HG03066 (cell line): Measurements from ENCODE around the gene USP12.
"Not testable (repeated sequence)": the region's sequence is repeated elsewhere in the genome, so short reads cannot be mapped to it uniquely, and the experiment has no call there.

Experiments
- ATAC-seq: cut with Tn5 transposase; IDR thresholded peaks from one replicate; pipeline ENCODE4 v1.9.1; 2021; ENCODE audit warnings: low read depth; ENCODE audit not compliant: unreplicated experiment

Gene USP12

DNA sequence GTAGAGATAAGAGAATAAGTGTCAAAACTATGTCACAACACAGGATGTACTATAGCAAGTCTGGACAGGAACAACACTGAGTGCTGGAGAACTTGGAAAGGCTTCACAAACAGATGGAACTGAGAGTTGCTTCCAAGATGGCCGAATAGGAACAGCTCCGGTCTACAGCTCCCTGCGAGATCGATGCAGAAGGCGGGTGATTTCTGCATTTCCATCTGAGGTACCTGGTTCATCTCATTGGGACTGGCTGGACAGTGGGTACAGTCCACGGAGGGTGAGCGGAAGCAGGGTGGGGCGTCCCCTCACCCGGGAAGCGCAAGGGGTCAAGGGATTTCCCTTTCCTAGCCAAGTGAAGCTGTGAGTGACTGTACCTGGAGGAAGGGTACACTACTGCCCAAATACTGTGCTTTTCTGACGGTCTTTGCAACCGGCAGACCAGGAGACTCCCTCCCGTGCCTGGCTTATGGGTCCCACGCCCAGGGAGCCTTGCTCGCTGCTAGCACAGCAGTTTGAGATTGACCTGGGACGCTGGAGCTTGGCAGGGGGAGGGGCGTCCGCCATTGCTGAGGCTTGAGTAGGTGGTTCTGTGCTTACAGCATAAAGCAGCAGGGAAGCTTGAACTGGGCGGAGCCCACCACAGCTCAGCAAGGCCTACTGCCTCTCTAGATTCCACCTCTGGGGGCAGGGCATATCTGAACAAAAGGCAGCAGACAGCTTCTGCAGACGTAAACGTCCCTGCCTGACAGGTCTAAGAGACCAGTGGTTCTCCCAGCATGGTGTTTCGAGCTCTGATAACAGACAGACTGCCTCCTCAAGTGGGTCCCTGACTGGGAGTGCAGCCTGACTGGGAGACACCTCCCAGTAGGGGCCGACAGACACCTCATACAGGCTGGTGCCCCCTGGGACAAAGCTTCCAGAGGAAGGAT is 46.0 kb downstream of the USP12 start:
- ATAC-seq: no peak

DNA sequence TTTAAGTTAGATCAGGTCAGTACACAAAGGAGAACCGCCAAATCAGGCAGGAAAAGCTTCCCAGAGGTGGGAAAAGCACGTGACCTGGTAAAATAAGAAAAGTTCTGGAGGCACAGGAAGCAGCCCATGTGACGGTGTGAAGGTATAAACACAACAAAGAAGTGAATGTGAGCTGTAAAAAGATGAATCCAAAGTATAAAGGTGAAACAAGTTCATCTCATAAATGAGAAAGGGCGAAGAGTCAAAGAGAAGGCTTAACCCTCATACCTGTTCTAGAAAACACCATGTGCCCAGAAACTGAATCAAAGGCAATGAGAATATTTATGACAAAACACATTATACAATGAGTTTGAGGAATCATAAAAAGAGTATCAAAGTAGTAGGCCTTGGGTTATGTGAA is 47.0 kb downstream of the USP12 start:
- ATAC-seq: no peak

DNA sequence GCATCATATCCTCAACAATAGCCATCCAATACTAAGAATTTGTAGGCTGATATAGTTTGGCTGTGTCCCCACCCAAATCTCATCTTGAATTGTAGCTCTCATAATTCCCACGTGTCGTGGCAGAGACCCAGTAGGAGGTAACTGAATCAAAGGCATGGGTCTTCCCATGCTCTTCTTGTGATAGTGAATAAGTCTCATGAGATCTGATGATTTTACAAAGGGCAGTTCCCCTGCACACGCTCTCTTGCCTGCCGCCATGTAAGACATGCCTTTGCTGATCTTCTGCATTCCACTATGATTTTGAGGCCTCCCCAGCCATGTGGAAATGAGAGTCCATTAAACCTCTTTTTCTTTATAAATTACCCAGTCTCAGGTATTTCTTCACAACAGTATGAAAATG is 48.2 kb downstream of the USP12 start:
- ATAC-seq: not testable (repeated sequence)

DNA sequence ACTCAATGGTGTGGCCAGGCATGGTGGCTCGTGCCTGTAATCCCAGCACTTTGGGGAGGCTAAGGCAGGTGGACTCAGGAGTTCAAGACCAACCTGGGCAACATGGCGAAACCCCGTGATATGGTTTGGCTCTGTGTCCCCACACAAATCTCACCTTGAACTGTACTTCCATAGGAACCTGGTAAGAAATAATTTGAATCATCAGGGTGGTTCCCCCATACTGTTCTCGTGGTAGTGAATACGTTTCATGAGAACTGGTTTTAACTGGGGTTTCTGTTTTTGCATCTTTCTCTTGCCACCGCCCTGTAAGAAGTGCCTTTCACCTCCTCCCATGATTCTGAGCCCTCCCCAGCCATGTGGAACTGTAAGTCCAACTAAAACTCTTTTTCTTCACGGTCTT is 49.6 kb downstream of the USP12 start:
- ATAC-seq: no peak

DNA sequence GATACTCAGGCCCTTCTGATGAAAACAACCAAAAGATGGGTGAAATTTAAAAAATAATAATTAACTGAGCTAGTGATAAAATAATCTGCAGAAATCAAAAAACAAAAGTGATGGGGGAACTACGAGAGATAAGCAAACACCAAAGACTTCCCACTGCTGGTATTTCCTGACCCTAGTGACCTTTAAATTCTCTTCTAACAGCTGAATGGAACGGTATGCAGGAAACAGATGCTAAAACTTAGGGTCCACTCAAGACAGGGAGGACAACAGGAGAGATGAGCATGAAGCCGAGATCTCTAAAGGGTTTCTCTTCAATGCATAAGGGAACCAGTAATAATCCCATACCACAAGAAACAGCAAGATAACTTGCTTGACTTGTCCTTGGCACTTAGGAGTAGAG is 50.8 kb downstream of the USP12 start:
- no peak for ATAC-seq

DNA sequence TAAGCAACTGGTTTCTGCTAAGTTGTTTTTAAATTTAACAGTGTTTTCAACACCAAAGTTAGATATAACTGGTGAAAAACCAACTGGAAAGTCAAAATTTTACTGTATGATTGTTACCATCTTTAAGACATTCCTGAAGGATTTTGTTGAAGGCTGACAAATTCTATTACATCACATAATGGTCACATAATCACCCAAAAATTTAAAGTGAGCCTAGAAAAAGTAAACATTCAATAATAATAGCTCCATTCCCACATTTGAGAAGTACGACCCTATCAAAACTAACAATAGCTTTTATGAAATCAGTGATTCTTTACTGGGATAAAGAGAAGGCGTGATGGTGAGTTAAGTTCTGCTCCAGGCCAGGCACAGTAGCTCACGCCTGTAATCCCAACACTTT is 51.6 kb downstream of the USP12 start:
- no peak for ATAC-seq

DNA sequence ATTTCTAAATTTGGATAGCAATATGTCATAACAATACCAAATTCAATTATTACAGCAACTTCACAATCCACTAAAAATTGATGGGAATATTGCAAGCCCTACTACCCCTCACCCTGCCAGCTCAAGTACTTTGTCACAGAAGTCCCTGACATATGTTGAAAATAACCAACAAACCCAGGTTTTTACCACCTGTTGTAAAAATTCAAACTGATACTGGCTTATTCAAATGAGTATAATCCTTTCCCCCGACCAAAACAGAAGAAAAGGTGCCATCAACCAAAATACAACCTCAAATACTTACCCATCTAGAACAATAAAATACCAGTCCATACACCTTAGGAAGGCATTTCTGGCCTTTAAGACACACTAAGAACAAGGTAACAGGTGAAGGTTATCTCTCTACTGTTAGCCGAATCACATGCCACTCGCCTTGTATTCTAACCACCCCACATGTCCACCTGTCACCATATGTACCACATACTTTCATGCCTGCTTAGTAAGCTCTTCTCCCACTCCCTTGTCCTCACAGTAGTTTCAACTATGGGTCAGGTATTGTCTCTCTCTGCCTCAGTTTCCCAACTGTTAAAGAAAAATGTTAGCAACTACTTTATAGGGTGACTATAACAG is 53.1 kb downstream of the USP12 start:
- ATAC-seq: no peak

DNA sequence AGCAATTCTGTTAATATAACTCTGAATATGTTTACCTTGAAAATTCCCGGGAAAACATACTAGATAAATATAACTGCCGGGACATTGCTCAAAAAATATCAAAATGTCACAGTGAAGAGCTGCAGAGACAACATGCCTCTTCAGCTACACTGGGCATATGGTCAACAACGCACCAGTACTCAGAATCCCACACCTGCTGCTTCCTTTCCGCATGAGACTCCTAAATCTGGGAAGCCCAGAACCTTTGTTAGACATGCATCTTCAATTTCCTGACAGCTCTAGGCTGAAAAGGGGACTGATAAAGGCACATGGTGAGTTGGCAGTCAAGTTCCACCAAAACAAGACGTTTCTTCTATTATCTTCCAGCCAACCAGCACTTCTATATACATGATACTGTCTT is 53.7 kb downstream of the USP12 start:
- ATAC-seq: no peak

DNA sequence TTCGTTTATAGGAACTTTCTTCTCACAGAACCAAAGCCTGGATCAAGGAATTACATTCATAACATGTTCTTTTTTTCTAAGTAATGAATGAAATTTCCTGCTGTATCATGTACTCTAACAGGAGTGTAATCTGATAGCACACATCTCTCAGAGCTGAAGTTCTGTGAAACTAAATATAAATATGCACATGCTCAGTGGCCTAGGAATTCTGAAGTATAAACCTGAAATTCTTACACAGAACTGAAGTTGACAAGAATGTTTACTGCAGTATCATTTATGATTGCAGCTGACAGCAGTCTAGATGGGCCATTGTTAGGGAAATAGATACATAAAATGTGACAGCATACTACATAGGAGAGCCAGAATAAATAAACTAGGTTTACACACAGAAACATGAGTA is 54.5 kb downstream of the USP12 start:
- ATAC-seq: no peak

DNA sequence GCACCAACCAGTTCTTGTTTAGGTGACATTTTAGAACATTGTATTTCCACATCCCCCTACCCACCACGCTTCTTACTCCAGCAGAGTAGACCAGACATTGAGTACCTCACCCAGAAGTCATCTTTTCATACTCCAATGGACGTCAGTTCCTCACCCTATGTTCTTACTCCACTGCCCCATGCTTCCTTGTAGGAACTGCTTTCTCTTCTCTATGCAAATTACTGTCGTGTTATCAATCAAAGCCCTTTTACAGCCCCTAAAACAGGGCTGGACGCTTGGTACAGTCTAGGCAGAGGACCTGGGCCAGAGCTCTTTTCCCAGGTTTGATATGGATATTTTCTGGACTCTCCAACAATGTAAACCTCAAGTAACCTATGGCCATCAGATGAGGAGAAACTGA is 58.2 kb downstream of the USP12 start:
- ATAC-seq: no peak

DNA sequence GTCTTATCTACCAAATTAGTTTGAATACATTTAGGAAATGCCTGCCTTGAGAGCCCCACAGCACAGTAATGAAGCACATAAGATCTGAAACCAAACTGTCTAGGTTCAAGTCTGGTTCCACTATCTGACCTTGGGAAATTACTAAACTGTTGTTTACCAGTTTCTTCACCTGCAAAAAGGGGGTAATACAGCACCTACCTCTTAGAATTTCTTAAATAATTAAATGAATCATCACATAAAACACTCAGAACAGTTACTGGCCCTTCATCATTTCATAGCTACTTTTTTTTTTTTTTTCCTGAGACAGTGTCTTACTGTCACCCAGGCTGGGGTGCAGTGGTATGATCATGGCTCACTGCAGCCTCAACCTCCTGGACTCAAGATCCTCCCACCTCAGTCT is 59.6 kb downstream of the USP12 start:
- no peak for ATAC-seq

DNA sequence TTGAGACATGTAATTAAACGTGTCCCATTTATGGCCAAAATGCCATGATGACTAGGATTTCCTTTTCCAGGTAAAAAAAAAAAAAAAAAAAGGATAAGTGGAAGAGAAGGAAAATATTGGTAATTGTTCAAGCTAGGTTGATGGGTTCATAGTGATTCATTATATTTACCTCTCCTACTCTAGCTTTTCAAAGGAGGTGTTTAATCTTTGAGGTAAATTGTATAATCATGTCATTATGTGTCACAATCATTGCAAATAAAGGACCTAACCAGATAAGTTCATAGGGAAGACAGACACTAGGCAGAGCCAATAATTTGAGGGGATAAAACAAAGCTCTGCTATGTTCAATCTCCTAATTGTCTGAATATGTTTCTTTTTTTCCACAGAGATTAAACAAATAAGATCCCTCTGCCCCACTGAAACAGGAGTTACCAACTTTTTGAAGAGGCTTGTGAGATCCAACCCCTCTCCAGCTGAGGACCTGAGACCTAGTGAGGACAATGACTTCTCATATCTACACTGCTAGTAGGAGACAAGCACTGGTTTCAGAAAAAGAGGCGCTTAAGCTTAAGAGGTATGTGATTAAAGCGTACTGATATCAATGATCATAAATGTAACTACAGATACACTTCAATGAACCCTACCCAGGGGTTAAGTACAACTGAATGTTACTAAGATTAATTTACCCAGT is 61.4 kb downstream of the USP12 start:
- ATAC-seq: no peak

DNA sequence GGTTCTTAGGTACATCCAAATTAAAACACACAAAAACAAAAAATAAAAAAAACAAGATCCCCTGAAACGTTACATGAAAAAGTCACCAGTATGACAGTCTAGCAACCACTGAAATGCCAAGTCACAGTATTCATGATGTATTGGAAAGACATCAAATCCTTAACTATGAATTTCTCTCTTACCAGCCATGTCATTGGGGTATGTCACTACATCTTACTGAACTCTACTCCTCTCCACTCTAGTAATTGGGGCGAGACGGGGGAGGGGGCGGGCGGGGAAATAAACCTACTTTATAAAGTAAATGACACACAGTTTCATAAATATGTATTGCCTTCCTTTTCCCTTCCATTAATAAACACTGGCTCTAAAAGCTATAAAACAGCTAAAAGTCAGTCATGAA is 65.5 kb downstream of the USP12 start:
- ATAC-seq: no peak

DNA sequence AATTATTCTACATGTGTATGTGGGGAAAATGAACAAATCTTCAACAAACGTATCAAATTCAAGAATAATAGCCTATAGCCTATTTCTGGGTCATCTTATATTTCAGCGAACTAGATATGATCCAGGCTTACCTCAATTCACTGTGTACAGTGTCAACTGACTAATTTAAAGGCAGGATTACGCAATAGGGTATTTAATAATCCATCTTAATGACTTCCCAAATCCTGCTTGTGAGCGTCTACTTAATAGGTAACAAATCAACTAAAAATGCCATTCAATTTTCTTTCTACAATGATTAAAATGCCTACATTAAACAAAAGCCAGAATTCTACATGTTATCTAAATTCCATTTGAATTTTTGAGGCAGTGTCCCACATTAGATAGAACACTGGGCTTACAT is 67.0 kb downstream of the USP12 start:
- no peak for ATAC-seq

DNA sequence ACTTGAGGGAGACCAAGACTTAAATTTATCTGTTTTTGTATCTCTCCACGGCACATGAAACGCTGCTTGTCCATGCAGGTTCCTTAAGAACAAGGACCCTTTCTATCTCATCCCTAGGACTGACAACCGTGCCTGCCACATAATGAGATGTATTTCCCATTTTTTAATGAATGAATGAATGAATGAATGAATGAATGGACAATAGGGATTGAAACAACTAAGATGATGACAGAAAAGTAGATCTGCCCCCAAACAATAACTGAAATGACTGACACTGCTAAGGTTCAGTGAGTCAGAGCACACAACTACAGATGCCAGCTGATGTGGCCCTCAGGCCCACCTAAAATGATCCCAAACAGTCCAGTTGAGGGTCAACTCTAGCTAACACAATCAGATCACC is 69.8 kb downstream of the USP12 start:
- no peak for ATAC-seq

DNA sequence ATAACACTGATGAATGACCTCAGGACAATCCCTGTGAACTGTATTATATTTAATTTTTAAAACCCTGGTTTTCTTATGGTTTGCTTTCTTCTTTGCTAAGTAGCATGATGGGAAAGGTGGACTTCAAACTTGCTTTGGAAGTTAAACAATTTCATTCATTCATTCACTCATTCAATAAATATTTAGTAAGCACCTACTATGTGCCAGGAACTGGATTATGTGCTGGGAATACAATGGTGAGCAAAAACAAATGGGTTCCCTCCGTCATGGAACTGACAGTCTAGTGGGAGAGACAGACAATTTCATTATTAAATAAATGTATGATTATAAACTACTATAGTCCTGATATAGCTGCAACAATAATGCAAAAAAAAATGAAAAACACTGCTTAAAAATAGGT is 70.3 kb downstream of the USP12 start:
- no peak for ATAC-seq

DNA sequence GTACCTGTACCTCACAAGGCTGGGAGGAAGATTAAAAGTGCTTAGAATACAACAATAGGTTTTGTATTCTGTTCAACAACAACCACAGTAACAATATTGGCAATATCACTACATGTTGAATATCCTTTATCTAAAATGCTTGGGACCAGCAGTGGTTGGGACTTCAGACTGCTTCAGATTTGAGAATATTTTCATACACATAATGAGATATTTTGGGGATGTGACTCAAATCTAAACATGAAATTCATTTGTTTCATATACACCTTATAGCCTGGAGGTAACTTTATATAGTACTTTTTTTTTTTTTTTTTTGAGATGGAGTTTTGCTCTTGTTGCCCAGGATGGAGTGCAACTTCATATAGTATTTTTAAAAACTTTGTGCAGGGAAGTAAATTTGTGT is 73.9 kb downstream of the USP12 start:
- no peak for ATAC-seq

DNA sequence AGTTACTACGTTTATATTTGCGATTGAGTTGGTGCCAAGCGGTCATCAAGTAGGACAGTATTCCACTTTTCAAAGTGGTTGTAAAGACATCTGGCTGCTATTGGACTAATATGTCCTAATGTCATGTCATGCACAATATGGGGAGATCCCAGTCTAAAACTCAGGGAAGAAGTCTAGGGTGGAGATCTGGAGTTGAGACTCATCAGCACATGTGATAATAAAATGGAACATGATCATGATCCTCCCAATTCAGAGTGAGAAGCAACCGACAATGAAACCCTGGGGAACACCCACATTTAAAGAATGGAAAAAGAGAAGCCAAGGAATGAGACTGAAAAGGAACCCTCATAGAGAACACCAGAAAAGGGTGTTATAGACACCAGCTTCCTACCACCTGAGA is 80.2 kb downstream of the USP12 start:
- ATAC-seq: no peak

DNA sequence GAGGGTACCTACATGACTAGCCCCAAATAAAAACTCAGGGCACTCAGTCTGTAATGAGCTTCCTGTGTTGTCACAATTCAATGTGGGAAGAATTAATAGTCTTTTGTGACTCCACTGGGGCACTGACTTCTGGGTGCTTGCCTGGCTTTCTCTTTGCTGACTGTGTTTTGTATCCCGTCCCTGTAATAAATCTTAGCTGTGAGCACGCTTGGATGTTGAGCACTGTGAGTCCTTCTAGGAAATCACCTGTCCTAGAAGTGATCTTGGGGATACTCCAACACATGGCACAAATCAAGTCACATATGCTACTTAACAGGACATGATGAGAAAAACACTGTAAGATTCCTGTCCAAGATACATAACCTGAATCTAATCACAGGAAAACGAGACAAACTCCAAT is 83.0 kb downstream of the USP12 start:
- no peak for ATAC-seq

DNA sequence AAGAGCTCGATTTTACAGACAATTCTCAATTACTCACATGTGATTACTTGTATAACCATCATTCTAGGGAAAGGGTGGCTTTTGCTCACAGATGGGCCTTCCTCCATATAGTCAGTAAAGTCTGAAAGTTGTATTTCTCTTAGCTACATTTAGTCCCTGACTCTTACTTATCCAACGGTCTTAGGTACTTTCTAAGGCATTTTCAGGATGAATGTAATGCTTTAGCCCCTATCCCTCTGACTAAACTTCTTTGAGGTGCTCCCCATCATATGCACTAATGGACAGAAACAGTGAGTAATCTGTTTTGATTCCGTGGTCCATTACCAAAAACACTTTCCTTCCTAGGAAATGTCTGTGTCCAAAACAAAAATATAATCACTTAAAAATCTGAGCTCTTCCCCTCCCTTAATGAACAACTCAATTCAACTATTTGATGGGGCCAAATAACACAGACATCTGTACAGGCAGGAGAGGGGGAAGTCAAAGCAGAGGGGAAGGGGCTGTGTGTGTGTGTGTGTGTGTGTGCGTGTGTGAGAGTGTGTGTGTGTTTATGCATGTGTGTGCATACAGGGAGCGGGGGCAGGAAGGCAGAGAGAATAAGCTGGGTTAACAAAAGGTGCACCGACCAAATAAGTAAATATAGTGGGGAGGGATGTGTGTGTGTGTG is 84.9 kb downstream of the USP12 start:
- no peak for ATAC-seq

DNA sequence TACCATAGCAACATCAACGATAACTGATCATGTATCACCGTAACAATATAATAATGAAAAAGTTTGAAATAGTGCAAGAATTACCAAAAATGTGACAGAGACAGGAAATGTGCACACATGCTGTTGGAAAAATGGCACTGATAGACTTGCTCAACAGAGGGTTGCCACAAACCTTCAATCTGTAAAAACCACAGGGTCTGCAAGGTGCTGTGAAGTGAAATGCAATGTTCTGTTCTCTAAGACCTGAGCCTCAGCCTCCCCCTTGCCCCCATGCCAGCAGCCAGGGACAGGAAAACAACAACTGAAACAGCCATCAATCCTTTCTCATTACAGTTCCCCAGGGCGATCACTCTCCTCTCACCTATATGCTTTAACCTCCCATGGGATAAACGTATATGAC is 88.4 kb downstream of the USP12 start:
- ATAC-seq: no peak
